ENCODE measurements around the gene CALN1.
"Not testable (repeated sequence)": the region's sequence is repeated elsewhere in the genome, so short reads cannot be mapped to it uniquely, and the experiment has no call there.

Gene CALN1

GRCh38 chr7:72267291-72267800, 144.8 kb downstream of the CALN1 start:
- no peak for DNase-seq (ENCODE audit: low read depth in 2 of 2)

DNA sequence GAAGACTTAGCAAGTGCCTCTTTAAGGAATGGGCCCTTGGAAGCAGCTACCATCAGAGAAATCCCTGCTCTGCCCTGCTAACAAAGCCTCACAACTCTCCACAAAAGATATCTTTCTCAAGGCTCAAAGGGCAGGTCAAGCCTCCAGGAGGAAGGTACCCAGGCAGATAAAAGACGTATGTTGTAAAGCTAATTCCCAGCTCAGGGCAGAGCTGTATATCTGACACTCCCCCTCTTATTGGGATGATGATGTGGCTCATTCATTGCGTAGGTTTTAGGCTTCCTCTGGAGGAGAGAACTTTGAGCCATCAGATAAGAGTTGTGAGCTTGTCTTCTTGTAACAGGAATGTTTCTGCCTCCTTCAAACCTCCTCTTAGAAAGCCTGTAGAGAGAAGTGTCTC, 145.4 kb downstream of the CALN1 start:
- DNase-seq (ENCODE audit: low read depth in 2 of 2), result no peak

- DNase-seq (ENCODE audit: low read depth in 2 of 2), result no peak
Measured at GRCh38 chr7:72265071-72265904, 146.8 kb downstream of the CALN1 start.

DNA sequence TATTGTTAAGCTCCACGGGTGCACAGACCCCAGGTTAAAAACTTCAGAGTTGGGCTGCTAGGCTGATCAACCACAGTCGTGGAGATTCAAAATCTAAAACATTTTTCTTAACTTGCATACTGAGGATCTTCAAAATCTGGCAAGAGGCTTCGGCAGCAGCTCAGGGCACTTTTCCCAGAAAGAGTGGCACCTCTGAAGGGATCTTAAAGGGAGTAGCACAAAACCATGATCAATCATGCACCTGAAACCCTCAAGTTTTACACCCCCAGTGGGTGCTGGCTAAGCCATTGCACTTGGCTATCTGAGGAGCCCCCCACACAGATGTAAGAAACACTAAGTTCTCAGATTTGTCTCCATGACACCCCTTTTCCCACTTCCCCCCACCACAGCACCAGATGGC, 151.7 kb downstream of the CALN1 start:
- no peak for DNase-seq (ENCODE audit: low read depth in 2 of 2)

DNA sequence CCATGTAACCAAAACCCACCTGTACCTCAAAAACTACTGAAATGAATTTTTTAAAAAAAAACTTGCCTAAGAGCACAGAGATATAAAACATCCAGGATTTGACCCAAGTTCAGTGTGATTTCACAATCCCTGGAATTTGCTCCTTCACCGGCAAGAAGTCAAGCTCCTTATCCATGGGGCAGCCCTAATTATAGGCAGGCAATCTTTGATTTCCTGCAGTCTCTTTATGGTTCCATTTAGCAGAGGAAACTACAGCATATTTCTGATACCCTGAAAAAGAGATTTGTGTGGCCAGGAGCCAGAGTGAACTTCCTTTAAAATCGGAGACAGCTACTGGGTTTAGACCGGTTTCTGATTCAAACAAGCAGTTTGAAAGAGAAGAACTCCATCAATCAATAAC, 154.1 kb downstream of the CALN1 start:
- no peak for DNase-seq (ENCODE audit: low read depth in 2 of 2)

GRCh38 chr7:72254455-72254854, 157.7 kb downstream of the CALN1 start:
- no peak for DNase-seq (ENCODE audit: low read depth in 2 of 2)

- no peak for DNase-seq (ENCODE audit: low read depth in 2 of 2)
Measured at GRCh38 chr7:72249106-72249505, 163.0 kb downstream of the CALN1 start.

- no peak for DNase-seq (ENCODE audit: low read depth in 2 of 2)
Measured at GRCh38 chr7:72244826-72245398, 167.2 kb downstream of the CALN1 start.

GRCh38 chr7:72243329-72243728, 168.8 kb downstream of the CALN1 start:
- DNase-seq (ENCODE audit: low read depth in 2 of 2), result no peak

DNA sequence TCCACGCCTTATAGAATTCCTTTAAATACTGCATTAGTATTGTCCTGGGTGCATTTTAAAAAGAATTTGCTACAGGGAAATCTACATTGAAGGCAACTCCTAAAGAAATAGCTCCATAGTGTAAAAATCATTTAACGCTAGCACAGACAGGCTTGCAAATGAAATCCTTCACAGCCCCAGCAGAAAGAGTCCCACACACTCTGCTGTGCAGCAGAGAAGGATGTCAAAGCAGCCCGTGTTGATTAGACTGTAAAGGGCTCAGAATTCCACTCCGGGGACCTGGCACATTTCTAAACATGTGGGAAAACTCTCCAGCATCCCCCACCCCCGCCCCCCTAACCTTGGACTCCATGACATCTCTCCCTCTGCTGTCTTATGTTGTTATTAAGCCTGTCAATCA, 176.8 kb downstream of the CALN1 start:
- DNase-seq (ENCODE audit: low read depth in 2 of 2), result no peak

DNA sequence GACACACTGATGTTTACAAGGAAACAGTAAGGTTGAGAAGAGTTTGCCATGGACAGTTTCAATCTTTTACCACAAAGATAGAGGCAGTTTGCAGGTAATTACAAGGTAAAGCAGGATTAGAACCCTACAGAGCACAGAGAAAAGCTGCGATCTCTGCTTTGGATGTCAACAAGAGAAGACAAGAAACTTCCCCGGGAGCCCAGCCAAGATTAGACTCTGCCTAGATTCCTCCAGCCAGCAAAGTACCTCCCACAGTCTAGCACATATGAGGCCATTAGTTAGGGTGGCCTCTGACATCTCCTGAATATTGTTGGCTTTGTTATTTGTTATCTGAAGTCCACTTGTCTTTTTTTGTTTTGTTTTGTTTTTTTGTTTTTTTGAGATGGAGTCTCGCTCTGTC, 178.1 kb downstream of the CALN1 start:
- DNase-seq (ENCODE audit: low read depth in 2 of 2), result no peak

DNA sequence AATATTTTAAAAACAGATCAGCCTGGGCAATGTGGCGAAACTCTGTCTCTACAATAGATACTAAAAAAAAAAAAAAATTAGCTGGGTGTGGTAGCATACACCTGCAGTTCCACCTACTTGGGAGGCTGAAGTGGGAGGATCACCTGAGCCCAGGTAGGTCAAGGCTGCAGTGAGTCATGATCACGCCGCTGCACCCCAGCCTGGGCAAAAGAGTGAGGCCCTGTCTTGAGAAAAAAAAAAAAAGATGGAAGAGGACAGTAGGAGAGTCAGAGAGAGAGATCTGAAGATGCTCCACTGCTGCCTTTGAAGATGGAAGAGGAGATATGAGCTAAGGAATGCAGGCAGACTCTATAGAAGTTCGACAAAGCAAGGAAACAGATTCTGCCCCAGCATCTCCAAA, 181.9 kb downstream of the CALN1 start:
- DNase-seq (ENCODE audit: low read depth in 2 of 2), result no peak

GRCh38 chr7:72223351-72223750, 188.8 kb downstream of the CALN1 start:
- no peak for DNase-seq (ENCODE audit: low read depth in 2 of 2)

DNA sequence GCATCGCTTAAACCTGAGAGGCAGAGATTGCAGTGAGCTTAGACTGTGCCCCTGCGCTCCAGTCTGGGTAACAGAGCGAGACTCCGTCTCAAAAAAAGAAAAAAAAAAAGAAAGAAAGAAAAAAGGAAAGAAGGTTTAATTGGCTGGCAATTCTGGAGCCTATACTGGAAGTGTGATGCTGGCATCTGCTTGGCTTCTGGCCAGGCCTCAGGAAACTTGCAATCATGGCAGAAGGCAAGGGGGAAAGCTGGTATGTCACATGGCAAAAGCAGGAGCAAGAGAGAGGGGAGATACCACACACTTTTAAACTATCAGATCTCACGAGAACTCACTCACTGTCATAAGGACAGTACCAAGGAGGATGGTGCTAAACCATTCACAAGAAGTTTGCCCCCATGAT, 190.0 kb downstream of the CALN1 start:
- no peak for DNase-seq (ENCODE audit: low read depth in 2 of 2)

DNA sequence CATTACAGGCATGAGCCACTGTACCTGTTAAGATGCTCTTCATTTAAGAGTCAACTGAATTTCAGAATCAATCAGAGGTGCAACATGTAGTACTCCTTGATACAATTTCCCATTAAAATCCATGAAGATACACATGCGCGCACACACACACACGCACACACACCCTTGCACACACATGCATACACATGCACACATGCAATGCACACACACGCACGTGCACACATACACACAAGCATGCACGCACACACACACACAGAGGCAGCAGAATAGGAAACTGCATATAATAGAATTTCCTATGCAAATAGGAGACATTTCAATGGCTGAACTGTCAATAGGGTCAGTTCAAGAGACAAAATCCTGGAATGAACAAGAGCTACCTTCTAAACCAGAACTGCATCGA, 192.6 kb downstream of the CALN1 start:
- no peak for DNase-seq (ENCODE audit: low read depth in 2 of 2)

DNA sequence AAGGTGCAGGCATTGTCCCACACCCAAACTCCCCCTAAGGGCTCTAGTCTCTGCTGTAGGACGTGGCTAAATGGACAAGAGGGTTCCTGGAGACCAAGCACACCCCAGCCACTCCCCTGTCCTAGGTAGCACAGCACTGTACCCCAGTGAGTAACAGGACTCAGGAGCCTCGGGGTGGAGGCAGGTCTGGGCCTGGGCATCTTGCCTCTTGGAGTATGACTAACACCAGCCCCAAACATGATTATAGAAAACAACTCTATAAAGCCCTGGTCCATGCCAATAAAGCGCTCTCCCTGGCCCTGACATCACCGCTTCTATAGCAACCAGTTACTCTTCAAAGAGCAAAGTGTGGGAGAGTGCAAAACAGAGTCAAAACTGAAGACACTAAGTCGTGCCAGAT, 195.0 kb downstream of the CALN1 start:
- DNase-seq (ENCODE audit: low read depth in 2 of 2), result no peak

DNA sequence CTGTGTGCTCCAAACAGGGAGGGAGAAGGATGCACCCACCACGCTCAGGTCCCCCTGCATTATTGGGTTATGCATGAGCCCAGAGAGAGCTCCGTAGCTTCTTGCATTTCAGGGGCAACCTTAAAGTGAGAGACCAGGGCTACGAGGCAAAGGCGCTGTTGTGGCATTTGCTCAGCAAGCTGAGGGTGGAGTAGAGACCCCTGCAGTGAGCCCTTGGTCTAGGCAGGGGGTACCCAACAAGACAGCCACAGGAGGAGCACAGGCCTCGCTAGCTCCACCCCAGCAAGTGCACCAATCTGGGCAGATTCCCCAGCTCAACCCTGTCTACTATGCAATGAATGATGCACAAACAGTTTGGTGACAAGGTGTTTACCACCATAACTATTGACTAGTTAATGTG, 198.4 kb downstream of the CALN1 start:
- DNase-seq (ENCODE audit: low read depth in 2 of 2), result no peak

GRCh38 chr7:72213081-72213480, 199.1 kb downstream of the CALN1 start:
- no peak for DNase-seq (ENCODE audit: low read depth in 2 of 2)

DNA sequence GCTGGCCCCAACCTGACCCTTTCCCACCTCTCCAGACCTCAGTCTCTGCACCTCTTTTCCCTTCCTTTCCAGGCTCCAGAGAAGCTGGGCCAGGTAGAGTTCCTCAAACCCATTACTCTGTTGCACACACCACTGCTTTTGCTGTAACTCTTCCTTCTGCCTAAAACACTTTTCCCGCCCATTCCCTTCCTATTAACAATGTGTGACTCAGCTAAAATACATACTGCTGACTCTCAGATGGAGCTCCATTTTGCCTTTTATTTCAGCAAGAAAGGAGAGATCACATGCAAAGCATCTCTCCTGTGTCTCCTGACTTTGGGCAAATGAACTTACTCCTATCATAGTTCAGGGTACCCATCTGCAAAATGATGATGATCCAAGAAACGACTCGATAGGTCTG, 201.0 kb downstream of the CALN1 start:
- DNase-seq (ENCODE audit: low read depth in 2 of 2), result no peak

DNA sequence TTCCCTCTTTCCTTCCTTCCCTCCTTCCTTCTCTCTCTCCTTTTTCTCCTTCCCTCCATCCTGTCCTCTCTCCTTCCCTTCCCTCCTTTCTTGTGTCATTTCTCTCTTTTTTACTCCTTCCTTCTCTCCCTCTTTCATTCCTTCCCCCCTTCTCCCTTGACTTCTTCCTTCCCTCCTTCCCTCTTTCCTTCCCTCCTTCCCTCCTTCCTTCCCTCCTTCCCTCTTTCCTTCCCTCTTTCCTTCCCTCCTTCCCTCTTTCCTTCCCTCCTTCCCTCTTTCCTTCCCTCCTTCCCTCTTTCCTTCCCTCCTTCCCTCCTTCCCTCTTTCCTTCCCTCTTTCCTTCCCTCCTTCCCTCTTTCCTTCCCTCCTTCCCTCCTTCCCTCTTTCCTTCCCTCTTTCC, 203.1 kb downstream of the CALN1 start:
- DNase-seq (ENCODE audit: low read depth in 2 of 2), result not testable (repeated sequence)

GRCh38 chr7:72196176-72196575, 216.0 kb downstream of the CALN1 start:
- no peak for DNase-seq (ENCODE audit: low read depth in 2 of 2)

DNA sequence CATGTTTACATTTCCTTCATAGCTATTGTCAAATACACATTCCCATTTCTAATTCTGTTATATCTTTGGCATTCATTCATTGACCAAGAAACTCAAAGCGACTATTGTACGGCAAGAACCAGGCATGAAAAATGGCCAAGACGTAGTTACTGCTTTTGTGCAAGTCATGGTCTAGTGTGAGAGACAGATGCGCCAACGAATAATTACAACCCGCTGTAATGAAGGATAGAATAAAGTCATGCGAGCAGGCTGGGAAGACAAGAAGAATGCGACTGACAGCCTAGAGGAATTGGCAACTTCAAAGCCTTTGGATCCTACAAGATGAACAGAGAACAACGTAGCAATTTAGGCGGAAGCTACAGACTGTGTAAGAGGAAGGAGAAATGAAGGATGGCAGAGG, 221.2 kb downstream of the CALN1 start:
- no peak for DNase-seq (ENCODE audit: low read depth in 2 of 2)

GRCh38 chr7:72190146-72190545, 222.0 kb downstream of the CALN1 start:
- no peak for DNase-seq (ENCODE audit: low read depth in 2 of 2)

DNA sequence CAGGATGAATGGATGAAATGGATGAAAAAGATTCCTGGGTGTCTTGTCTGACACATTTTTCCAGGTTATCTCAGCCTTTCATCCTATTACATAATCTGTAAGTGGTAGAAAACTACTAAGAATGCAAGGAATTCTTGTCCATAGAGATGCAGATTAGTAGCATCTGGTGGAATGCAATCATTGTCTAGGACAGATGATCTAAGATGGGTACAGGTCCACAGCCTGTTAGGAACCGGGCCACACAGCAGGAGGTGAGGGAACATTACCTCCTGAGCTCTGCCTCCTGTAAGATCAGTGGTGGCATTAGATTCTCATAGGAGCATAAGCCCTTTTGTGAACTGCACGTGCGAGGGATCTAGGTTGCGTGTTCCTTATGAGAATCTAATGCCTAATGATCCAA, 225.0 kb downstream of the CALN1 start:
- DNase-seq (ENCODE audit: low read depth in 2 of 2), result no peak
